GM18526 (cell line): ENCODE data around the gene SMARCA5.

ENCODE experiments used
- POLR2A ChIP-seq: IDR thresholded peaks from 3 replicates; pipeline ENCODE4 v1.6.1; 2011; ENCODE audit not compliant: insufficient read length; ENCODE audit errors: extremely low read depth

SMARCA5 gene

DNA sequence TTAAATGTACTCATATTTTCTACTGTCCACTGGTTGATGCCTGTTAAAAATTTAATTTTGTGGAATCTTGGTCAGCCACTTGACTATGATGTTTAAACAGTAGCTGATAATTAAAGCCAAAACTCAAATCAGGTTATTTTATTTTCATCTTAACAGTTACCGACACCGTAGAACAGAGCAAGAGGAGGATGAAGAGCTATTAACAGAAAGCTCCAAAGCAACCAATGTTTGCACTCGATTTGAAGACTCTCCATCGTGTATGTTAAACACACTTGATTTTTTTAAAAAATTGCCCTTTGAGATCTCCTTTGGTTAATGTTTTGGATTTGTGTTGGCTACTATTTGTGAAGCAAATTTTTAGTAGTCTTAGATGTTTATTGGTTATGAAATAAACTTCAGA, 10.7 kb downstream of the SMARCA5 start:
- TF ChIP-seq POLR2A: no peak

GRCh38 chr4:143531380-143531779, 17.9 kb downstream of the SMARCA5 start:
- no peak for TF ChIP-seq POLR2A

DNA sequence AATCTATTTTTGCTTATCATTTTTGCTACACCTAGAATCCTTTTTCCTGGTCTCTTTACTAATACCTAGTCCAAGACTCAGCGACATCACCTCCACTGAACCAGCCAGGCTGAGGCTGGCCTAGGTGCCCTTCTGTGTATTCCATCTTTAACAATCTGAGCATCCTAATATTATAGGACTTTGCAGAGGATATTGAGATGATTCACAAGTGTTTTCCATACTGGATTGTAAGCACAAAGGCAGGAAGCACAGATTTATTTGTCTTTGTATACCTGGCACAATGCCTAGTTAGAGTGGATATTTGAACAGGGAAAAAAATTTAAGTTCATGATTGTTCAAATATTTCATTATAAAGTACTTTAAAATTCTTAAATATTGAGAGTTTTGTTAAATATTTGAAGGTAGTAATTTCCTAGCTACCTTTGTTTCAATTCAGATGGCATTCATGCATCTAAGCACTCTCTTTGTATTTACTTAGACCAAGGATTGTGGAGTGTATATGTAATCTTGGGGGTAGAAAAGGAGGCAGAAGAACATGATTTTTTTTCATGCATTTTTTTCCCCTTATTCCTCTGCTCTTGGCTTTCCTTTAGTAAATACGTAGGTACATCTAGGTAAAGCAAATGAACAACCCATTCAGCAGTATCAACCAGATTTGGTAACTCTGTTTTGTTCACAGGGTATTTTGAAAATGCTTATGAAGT, 18.4 kb downstream of the SMARCA5 start:
- no peak for TF ChIP-seq POLR2A

- TF ChIP-seq POLR2A: no peak
Observed at GRCh38 chr4:143538979-143539669, 25.6 kb downstream of the SMARCA5 start.

DNA sequence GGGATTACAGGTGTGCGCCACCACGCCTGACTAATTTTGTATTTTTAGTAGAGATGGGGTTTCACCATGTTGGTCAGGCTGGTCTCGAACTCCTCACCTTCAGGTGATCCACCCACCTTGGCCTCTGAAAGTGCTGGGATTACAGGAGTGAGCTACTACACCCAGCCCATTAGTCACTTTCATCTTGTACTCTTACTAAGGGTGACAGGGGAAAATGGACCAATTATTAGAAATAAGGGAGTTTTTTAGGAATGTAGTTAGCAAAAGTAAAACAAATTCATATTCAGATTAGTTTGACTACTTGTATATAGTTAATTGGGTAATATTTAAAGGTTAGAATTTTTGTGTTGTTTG, 26.1 kb downstream of the SMARCA5 start:
- no peak for TF ChIP-seq POLR2A

DNA sequence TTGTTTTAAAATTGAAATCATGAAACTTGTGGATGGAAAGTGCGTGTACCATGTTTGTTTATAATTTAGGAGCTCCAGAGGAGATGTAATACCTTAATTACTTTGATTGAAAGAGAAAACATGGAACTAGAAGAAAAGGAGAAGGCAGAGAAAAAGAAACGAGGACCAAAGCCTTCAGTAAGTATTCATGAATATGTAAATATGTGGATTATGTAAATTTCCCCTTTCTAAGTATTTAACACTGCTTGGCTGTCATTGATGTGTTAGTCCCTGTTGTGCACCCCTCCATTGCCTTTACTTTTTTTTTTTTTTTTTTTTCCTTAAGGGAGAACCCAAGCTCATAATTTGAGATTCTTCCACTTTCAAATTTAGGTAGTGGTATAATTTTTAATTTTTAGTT, 36.4 kb downstream of the SMARCA5 start:
- no peak for TF ChIP-seq POLR2A

GRCh38 chr4:143554728-143555597, 41.5 kb downstream of the SMARCA5 start:
- no peak for TF ChIP-seq POLR2A

GRCh38 chr4:143555676-143556075, 42.2 kb downstream of the SMARCA5 start:
- TF ChIP-seq POLR2A: no peak

- no peak for TF ChIP-seq POLR2A
Observed at GRCh38 chr4:143558286-143558685, 44.8 kb downstream of the SMARCA5 start.

DNA sequence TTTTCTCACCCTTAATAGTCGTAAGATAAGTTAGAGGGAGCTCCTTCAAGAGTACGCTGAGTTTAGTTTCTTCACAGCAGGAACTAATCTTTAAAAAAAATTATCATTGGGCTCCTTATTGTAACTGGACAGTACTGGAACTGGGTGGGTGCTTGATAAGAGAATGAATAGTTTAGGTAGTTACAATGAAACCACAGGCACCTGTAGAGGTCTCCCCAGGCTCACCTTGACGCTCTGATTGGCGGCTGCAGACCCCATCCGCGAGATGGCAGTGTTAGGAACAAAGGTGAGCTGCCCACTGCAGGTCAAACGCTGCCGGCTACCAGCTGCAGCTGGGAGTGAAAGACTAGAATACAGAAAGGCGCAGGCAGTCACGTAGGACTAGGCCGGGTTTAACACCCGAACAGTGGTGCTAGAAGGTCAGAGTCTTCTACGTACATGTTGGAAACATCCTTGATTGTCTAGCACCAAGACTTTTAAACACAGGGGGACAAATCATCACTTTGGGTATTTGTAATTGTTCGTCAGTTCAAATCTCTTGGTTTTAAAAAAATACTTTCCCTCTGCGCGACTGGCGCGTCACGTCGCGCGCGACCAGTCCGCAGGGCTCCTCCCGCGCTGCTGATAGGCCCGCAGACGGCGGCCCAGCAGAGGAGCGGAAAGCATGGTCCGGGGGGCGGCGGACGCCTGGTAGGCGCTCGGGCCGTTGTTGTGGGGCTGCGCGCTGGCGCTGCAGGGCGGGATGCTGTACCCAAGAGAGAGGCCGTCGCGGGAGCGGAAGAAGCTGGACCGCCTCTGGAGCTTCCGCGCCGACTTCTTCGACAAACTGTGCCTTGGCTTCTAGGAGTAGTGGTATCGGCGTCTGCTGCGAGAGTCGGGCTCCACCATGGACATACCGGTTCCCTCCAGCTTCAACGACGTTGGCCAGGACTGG, 45.6 kb downstream of the SMARCA5 start:
- TF ChIP-seq POLR2A: no peak

DNA sequence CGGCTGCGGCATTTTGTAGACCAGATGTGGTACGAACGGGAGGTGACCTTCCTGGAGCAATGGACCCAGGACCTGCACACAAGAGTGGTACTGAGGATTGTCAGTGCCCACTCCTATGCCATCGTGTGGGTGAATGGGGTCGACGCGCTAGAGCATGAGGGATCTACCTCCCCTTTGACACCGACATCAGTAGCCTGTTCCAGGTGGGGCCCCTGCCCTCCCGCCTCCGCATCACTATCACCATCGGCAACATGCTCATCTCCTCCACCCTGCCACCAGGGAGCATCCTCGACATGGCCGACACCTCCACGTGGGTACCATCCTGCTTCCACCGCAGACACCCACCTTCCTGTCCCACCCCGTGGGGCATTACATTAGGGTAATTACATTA, 46.2 kb downstream of the SMARCA5 start:
- no peak for TF ChIP-seq POLR2A

DNA sequence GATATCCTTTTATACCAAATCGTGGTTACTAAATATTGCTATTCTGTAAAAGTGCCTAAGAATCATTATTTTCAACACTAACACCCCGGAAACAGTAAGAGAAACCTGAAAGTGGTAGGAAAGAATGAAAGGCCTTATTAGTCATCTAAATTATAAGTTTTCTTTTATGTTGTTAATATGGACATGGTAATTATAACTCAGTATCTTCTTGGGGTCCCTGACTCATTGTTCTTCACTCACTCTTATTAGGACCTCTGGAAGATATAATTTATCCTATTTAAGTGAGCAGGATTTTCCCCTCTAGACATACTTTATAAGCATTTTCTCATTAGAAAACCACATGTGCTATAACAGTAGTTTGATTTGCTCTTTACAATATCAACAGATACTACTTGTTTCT, 51.0 kb downstream of the SMARCA5 start:
- no peak for TF ChIP-seq POLR2A

GRCh38 chr4:143575331-143575730, 61.8 kb downstream of the SMARCA5 start:
- no peak for TF ChIP-seq POLR2A

DNA sequence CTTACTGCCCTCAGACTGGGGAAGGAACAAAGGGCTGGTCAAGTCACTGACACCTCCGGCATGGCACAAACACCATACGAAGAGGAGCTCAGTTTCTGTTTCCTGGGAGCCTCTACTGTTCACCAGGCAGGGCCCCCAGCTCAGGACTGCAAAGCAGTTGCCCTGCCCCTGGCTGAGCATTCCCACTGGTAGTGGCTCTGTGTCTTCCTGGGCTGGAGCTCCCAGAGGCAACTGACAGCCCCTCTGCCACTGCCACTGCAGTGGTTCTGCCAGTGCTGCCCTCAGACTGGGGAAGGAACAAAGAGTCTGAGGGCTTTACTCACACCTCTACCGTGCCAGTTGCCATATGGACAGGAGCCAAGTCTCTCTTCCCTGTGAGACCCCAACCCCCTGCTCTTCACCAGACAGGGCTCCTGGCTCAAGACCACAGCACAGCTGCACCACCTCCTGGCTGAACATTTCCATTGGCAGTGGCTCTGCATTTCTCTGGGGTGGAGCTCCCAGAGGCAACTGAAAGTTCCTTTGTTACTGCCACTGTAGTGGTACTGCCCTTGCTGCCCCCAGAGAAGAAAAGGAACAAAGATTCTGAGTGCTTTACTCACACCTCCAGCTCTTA, 67.9 kb downstream of the SMARCA5 start:
- TF ChIP-seq POLR2A: no peak
